ENCODE results near the gene VTCN1.

VTCN1 gene

GRCh38 chr1:117127795-117128194 is 82.9 kb downstream of the VTCN1 start:
- no peaks in the 10 kb centered on the region; the same call in none of the 2 replicates for H3K27me3 ChIP-seq (replicated peaks; ENCODE audit: control insufficient read depth, insufficient read depth, low read length)
- no peaks in the 10 kb centered on the region for H3K36me3 ChIP-seq (ENCODE audit: control insufficient read depth, insufficient read depth, low read length)
- TF ChIP-seq CTCF (IDR thresholded peaks at IDR 0.05; ENCODE audit: insufficient read depth, low read length, poor library complexity, severe bottlenecking) = no peak
- no peak for DNase-seq (ENCODE audit: extremely low read depth, insufficient read length)
- H3K4me3 ChIP-seq (replicated peaks; ENCODE audit: low read depth, low read length) = no peak overlapping the region

- TF ChIP-seq CTCF (IDR thresholded peaks at IDR 0.05; ENCODE audit: insufficient read depth, low read length, poor library complexity, severe bottlenecking) = no peak
- Histone ChIP-seq H3K27me3 (replicated peaks; ENCODE audit: control insufficient read depth, insufficient read depth, low read length) (no peaks in the 10 kb centered on the region; the same call in none of the 2 replicates), H3K4me3 (replicated peaks; ENCODE audit: low read depth, low read length) (no peak overlapping the region), H3K36me3 (ENCODE audit: control insufficient read depth, insufficient read depth, low read length) (no peaks in the 10 kb centered on the region)
- DNase-seq (ENCODE audit: extremely low read depth, insufficient read length) = no peak
Observed at GRCh38 chr1:117124661-117125060, 86.1 kb downstream of the VTCN1 start.

- no peaks in the 10 kb centered on the region for H3K36me3 ChIP-seq (ENCODE audit: control insufficient read depth, insufficient read depth, low read length)
- no peak for DNase-seq (ENCODE audit: extremely low read depth, insufficient read length)
- TF ChIP-seq CTCF (IDR thresholded peaks at IDR 0.05; ENCODE audit: insufficient read depth, low read length, poor library complexity, severe bottlenecking) = no peak
- H3K27me3 ChIP-seq (replicated peaks; ENCODE audit: control insufficient read depth, insufficient read depth, low read length) = no peaks in the 10 kb centered on the region; the same call in none of the 2 replicates
- no peak overlapping the region for H3K4me3 ChIP-seq (replicated peaks; ENCODE audit: low read depth, low read length)
Observed at GRCh38 chr1:117123274-117123673, 87.5 kb downstream of the VTCN1 start.

- Histone ChIP-seq H3K36me3 (ENCODE audit: control insufficient read depth, insufficient read depth, low read length) (no peaks in the 10 kb centered on the region), H3K27me3 (replicated peaks; ENCODE audit: control insufficient read depth, insufficient read depth, low read length) (no peaks in the 10 kb centered on the region; the same call in none of the 2 replicates), H3K4me3 (replicated peaks; ENCODE audit: low read depth, low read length) (peak overlapping the region; percentile 80)
- DNase-seq (ENCODE audit: extremely low read depth, insufficient read length) = no peak
- TF ChIP-seq CTCF (IDR thresholded peaks at IDR 0.05; ENCODE audit: insufficient read depth, low read length, poor library complexity, severe bottlenecking) = no peak
Observed at GRCh38 chr1:117122330-117123025, 88.2 kb downstream of the VTCN1 start.

- DNase-seq (ENCODE audit: extremely low read depth, insufficient read length) = peak; percentile 92
- peak; percentile 73 for TF ChIP-seq CTCF (IDR thresholded peaks at IDR 0.05; ENCODE audit: insufficient read depth, low read length, poor library complexity, severe bottlenecking)
- peak within 1 kb of the TSS; percentile 80 for H3K4me3 ChIP-seq (replicated peaks; ENCODE audit: low read depth, low read length)
Observed at GRCh38 chr1:117121589-117122329, 89.0 kb downstream of the VTCN1 start, which contains the start of gene TRIM45. TRIM45 (minus strand) TSS chr1:117121749; CDS start chr1:117121201, 548 bp downstream.

More at GRCh38 chr1:117121589-117122329, 89.0 kb downstream of the VTCN1 start, which contains the start of gene TRIM45:
- Histone ChIP-seq H3K36me3 (ENCODE audit: control insufficient read depth, insufficient read depth, low read length) (no peaks in the 10 kb centered on the region), H3K27me3 (replicated peaks; ENCODE audit: control insufficient read depth, insufficient read depth, low read length) (no peaks in the 10 kb centered on the region; the same call in none of the 2 replicates)
